ENCODE data around the gene EVX1. TPM values are rescaled to one million over a fixed set of nuclear protein-coding genes. Genes with fewer than 3 reads are reported as not detected.

Gene EVX1
- total RNA-seq, 4 donors from 2014 or later: not detected

- no peak for TF ChIP-seq CTCF (IDR thresholded peaks at IDR 0.05; ENCODE audit: low read depth)
These were observed 44.3 kb upstream of the EVX1 start for GRCh38 chr7:27198138-27198841.

- TF ChIP-seq CTCF (IDR thresholded peaks at IDR 0.05; ENCODE audit: low read depth): no peak
These were observed 43.5 kb upstream of the EVX1 start for GRCh38 chr7:27198871-27199801.

GRCh38 chr7:27199849-27200760 lies 42.5 kb upstream of the EVX1 start, which contains the start of gene HOXA13:
TSS of gene HOXA13 (minus strand) at chr7:27200091. CDS start at chr7:27200077, 14 bp downstream.
- TF ChIP-seq CTCF (IDR thresholded peaks at IDR 0.05; ENCODE audit: low read depth): no peak

GRCh38 chr7:27200761-27201579 lies 41.6 kb upstream of the EVX1 start:
- no peak for TF ChIP-seq CTCF (IDR thresholded peaks at IDR 0.05; ENCODE audit: low read depth)

- TF ChIP-seq CTCF (IDR thresholded peaks at IDR 0.05; ENCODE audit: low read depth): no peak
These were observed 41.0 kb upstream of the EVX1 start for GRCh38 chr7:27201580-27202017.

- TF ChIP-seq CTCF (IDR thresholded peaks at IDR 0.05; ENCODE audit: low read depth): no peak
These were observed 40.4 kb upstream of the EVX1 start for GRCh38 chr7:27202018-27202861.

All from subcutaneous adipose tissue (tissue), 4 donors.